ENCODE data around the gene PWWP2B. TPM values are rescaled to one million over a fixed set of nuclear protein-coding genes. Genes with fewer than 3 reads are reported as not detected.

The PWWP2B gene
- total and polyA plus RNA-seq, 10 of the 15 experiments (the other 5 are each of a cell fraction or from before 2014, with no cell fraction given): 0.04 to 0.87 (median 0.35) TPM; not detected in 4

DNA sequence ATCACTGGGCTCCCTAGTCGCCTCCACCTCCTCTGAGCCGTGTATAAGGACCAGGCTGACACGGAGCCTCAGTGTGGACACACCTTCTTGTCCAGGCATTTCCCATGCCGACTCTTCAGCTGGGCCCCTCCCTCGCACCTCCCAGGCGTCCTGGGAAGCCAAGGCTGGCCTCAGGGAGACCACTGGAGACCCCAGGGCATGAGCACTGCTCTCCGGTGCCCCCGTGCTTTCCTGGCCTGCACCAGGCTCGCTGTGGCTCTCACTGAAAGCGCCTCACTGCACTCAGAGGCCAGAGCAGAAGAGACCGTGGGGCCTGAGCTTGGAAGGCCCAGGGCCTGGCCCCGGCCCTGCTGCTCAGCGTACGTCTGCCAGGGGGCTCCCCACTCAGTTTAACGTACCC lies 33.6 kb upstream of the PWWP2B start:
- SMC1A ChIA-PET (ENCODE audit: uncharacterized antibody, unreplicated experiment): no interaction called here
- Histone ChIP-seq H2AFZ (ENCODE audit: control insufficient read depth, low read depth, low read length) (no peak overlapping the region), H3K4me1 (ENCODE audit: control insufficient read depth, insufficient read depth, low read length) (no peaks in the 10 kb centered on the region), H3K9ac (ENCODE audit: control insufficient read depth, insufficient read depth, low read length) (no peak overlapping the region), H3K27ac (ENCODE audit: control insufficient read depth, insufficient read depth) (no peak overlapping the region), H3K79me2 (ENCODE audit: control insufficient read depth, insufficient read depth, low read length) (no peaks in the 10 kb centered on the region), H3K36me3 (ENCODE audit: control insufficient read depth in 2 of 2, insufficient read depth in 2 of 2, low read length in 1 of 2) (no peaks in the 10 kb centered on the region), H4K20me1 (ENCODE audit: control insufficient read depth, insufficient read depth) (no peaks in the 10 kb centered on the region), H3K4me3 (no peak overlapping the region), H3K27me3 (replicated peaks in 1 of 2; ENCODE audit: control insufficient read depth in 2 of 2, insufficient read depth in 2 of 2, low read length in 1 of 2) (no peaks in the 10 kb centered on the region), H3K4me2 (ENCODE audit: control insufficient read depth, insufficient read depth) (no peak overlapping the region), H3K9me3 (replicated peaks; ENCODE audit: control insufficient read depth, insufficient read depth, low read length) (no peaks in the 10 kb centered on the region; the same call in 2 of the 3 replicates)
- TF ChIP-seq IRF4 (IDR thresholded peaks at IDR 0.05; ENCODE audit: low read depth, low read length) (no peak), CBX3 (IDR thresholded peaks at IDR 0.05; ENCODE audit: borderline replicate concordance, low read depth) (no peak), POLR2AphosphoS2 (IDR thresholded peaks at IDR 0.05; ENCODE audit: low read depth, low read length) (no peak), KAT2A (conservative IDR thresholded peaks at IDR 0.05; ENCODE audit: control insufficient read depth, low read depth, low read length) (no peak), YY1 (IDR thresholded peaks at IDR 0.05; ENCODE audit: low read depth, low read length) (no peak), ESRRA (IDR thresholded peaks at IDR 0.05; ENCODE audit: low read length) (no peak), FOXK2 (IDR thresholded peaks at IDR 0.05) (no peak), KDM1A (IDR thresholded peaks at IDR 0.05; ENCODE audit: borderline replicate concordance) (no peak), DPF2 (IDR thresholded peaks at IDR 0.05) (no peak)
- TF ChIP-seq, protein P1, sequence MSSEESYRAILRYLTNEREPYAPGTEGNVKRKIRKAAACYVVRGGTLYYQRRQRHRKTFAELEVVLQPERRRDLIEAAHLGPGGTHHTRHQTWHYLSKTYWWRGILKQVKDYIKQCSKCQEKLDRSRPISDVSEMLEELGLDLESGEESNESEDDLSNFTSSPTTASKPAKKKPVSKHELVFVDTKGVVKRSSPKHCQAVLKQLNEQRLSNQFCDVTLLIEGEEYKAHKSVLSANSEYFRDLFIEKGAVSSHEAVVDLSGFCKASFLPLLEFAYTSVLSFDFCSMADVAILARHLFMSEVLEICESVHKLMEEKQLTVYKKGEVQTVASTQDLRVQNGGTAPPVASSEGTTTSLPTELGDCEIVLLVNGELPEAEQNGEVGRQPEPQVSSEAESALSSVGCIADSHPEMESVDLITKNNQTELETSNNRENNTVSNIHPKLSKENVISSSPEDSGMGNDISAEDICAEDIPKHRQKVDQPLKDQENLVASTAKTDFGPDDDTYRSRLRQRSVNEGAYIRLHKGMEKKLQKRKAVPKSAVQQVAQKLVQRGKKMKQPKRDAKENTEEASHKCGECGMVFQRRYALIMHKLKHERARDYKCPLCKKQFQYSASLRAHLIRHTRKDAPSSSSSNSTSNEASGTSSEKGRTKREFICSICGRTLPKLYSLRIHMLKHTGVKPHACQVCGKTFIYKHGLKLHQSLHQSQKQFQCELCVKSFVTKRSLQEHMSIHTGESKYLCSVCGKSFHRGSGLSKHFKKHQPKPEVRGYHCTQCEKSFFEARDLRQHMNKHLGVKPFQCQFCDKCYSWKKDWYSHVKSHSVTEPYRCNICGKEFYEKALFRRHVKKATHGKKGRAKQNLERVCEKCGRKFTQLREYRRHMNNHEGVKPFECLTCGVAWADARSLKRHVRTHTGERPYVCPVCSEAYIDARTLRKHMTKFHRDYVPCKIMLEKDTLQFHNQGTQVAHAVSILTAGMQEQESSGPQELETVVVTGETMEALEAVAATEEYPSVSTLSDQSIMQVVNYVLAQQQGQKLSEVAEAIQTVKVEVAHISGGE (CRISPR knock-in tag; IDR thresholded peaks at IDR 0.05): no peak
- TF ChIP-seq, protein P2, sequence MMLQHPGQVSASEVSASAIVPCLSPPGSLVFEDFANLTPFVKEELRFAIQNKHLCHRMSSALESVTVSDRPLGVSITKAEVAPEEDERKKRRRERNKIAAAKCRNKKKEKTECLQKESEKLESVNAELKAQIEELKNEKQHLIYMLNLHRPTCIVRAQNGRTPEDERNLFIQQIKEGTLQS (IDR thresholded peaks at IDR 0.05; ENCODE audit: borderline replicate concordance, extremely low read depth, low read depth, low read length): no peak
- TF ChIP-seq, protein P3, sequence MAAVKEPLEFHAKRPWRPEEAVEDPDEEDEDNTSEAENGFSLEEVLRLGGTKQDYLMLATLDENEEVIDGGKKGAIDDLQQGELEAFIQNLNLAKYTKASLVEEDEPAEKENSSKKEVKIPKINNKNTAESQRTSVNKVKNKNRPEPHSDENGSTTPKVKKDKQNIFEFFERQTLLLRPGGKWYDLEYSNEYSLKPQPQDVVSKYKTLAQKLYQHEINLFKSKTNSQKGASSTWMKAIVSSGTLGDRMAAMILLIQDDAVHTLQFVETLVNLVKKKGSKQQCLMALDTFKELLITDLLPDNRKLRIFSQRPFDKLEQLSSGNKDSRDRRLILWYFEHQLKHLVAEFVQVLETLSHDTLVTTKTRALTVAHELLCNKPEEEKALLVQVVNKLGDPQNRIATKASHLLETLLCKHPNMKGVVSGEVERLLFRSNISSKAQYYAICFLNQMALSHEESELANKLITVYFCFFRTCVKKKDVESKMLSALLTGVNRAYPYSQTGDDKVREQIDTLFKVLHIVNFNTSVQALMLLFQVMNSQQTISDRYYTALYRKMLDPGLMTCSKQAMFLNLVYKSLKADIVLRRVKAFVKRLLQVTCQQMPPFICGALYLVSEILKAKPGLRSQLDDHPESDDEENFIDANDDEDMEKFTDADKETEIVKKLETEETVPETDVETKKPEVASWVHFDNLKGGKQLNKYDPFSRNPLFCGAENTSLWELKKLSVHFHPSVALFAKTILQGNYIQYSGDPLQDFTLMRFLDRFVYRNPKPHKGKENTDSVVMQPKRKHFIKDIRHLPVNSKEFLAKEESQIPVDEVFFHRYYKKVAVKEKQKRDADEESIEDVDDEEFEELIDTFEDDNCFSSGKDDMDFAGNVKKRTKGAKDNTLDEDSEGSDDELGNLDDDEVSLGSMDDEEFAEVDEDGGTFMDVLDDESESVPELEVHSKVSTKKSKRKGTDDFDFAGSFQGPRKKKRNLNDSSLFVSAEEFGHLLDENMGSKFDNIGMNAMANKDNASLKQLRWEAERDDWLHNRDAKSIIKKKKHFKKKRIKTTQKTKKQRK (IDR thresholded peaks at IDR 0.05; ENCODE audit: low read depth, low read length): no peak
- TF ChIP-seq, protein P4, sequence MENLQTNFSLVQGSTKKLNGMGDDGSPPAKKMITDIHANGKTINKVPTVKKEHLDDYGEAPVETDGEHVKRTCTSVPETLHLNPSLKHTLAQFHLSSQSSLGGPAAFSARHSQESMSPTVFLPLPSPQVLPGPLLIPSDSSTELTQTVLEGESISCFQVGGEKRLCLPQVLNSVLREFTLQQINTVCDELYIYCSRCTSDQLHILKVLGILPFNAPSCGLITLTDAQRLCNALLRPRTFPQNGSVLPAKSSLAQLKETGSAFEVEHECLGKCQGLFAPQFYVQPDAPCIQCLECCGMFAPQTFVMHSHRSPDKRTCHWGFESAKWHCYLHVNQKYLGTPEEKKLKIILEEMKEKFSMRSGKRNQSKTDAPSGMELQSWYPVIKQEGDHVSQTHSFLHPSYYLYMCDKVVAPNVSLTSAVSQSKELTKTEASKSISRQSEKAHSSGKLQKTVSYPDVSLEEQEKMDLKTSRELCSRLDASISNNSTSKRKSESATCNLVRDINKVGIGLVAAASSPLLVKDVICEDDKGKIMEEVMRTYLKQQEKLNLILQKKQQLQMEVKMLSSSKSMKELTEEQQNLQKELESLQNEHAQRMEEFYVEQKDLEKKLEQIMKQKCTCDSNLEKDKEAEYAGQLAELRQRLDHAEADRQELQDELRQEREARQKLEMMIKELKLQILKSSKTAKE (IDR thresholded peaks at IDR 0.05; ENCODE audit: low read depth, poor library complexity, severe bottlenecking): no peak
- TF ChIP-seq, protein P5, sequence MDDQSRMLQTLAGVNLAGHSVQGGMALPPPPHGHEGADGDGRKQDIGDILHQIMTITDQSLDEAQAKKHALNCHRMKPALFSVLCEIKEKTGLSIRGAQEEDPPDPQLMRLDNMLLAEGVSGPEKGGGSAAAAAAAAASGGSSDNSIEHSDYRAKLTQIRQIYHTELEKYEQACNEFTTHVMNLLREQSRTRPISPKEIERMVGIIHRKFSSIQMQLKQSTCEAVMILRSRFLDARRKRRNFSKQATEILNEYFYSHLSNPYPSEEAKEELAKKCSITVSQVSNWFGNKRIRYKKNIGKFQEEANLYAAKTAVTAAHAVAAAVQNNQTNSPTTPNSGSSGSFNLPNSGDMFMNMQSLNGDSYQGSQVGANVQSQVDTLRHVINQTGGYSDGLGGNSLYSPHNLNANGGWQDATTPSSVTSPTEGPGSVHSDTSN (IDR thresholded peaks at IDR 0.05; ENCODE audit: insufficient replicate concordance, low read depth, low read length): no peak
- FAIRE-seq (no peak), ATAC-seq (no peak), DNase-seq (ENCODE audit: low read depth, low spot score) (no peak)
- intact Hi-C loops (cut with micrococcal nuclease; ENCODE audit: unreplicated experiment): no loop called here
- POLR2A ChIA-PET: no interaction called here
- BruUV-seq (replicated peaks): no TSS peak
- WGBS (ENCODE audit: insufficient coverage, insufficient replicate concordance, low lambda C conversion rate, missing lambda C conversion rate): 65% methylated on average over 13 of the region's 15 CpGs
- RAD21 ChIA-PET (ENCODE audit: unreplicated experiment): no interaction called here
- CTCF ChIA-PET: no interaction called here
- in situ Hi-C loops (cut with MboI): no loop called here
